Measurements from ENCODE around the gene TPCN1.

DNA sequence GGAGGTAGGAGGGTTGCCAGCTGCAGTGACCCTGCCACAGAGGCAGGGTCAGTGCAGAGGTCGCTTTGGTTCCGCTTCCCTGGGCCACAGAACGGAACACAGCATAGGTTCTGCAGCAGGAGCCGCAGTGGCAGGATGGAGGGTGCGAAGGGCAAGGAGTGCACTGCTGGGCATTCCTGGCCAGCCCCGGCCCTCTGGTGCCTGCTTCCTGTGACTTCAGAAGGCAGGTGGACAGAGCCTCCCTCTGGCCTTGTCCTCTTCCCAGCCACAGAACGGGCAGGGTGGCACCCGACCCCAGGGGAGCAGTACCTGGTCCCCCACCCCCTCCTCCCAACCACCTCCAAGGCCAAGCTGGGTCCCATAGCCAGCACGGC, 75.9 kb downstream of the TPCN1 start:
- no peak for TF ChIP-seq POLR2AphosphoS5 (IDR thresholded peaks at IDR 0.05; ENCODE audit: low read depth, low read length)
- TF ChIP-seq POLR2A (IDR thresholded peaks at IDR 0.05; ENCODE audit: low read depth, low read length): no peak
- TF ChIP-seq TAF1 (IDR thresholded peaks at IDR 0.05; ENCODE audit: low read depth, low read length): no peak
- no peak for TF ChIP-seq SPI1 (IDR thresholded peaks at IDR 0.05; ENCODE audit: low read depth, low read length)
- TF ChIP-seq POU2F2 (IDR thresholded peaks at IDR 0.05; ENCODE audit: low read depth, low read length): no peak
- no peak for TF ChIP-seq PAX5 (IDR thresholded peaks at IDR 0.05; ENCODE audit: insufficient read depth, low read length, severe bottlenecking)
